ENCODE measurements around the gene SIM1.

The SIM1 gene

GRCh38 chr6:100472674-100473073, 8.0 kb upstream of the SIM1 start:
- DNase-seq (ENCODE audit: low spot score), result peak; percentile 96

DNA sequence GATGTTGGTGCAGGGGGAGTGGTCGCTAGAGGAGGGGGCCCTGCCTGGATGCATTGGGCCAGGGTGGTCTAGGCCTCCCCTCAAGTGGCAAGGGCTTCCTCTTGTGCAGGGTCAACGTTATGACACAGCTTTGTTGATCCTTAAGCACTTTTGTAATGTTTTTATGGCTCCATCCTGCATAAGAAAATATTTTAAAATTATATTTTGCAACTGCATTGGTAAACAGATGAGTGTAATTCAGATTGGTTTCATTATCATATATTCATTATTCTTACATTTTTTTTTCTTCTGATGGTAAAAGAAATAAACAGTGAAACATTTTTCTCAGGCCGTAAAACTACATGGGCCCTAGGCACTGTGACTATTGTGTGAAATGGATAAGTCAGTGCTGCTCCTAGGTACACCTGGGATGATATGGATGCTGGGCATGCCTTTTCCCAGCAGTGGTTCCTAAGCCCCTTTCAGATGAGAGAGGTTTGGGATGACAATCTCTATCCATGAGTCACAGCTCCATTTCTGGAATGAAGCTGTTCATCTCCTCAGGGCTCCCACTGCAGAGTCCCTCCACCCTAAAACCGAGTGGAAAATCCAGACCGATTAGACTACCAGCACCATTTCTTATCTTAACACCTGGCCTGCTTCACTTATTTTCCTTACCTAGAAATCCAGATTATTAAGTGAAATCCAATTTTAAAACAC, 5.8 kb upstream of the SIM1 start:
- peak; percentile 53 for DNase-seq (ENCODE audit: low spot score)

DNA sequence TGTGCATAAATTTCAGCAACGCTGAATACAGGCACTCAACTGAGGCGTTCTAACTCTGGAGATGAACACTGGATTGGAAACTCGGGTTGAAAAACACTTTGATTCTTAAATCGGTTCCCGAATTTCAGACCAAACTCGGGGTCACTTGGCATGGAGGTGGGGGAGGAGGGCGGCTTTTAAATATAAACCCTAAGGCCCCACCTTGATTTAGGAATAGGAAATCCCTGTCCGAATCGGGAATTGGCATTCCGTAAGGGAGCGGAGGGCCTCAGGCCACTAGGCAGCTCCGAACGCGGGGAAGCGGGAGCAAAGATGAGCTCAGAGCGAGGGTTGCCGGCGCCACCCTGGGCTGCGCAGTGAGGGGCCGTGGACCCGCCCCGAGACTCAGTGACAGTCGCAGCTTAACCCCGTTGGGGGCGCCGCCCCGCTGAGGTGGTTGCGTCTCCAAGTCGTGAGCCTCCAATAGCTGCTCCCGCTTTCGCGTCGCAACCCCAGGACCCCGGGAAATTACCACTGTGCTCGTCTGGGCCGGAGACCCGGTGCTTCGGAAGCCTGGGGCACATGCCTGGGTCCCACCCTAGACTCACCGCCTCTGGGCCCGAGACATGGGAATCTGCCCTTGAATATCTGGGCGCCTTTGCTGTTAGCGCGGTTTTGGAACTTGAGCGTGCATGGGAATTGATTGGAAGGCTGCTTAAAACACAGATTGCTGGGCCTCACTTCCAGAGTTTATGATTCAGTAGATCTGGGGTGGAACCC, 4.6 kb upstream of the SIM1 start:
- DNase-seq (ENCODE audit: low spot score), result peak; percentile 27

- DNase-seq (ENCODE audit: low spot score), result no peak
Measured at GRCh38 chr6:100468016-100468622, 3.4 kb upstream of the SIM1 start.

GRCh38 chr6:100467129-100468015, 2.7 kb upstream of the SIM1 start:
- DNase-seq (ENCODE audit: low spot score), result peak; percentile 18

DNA sequence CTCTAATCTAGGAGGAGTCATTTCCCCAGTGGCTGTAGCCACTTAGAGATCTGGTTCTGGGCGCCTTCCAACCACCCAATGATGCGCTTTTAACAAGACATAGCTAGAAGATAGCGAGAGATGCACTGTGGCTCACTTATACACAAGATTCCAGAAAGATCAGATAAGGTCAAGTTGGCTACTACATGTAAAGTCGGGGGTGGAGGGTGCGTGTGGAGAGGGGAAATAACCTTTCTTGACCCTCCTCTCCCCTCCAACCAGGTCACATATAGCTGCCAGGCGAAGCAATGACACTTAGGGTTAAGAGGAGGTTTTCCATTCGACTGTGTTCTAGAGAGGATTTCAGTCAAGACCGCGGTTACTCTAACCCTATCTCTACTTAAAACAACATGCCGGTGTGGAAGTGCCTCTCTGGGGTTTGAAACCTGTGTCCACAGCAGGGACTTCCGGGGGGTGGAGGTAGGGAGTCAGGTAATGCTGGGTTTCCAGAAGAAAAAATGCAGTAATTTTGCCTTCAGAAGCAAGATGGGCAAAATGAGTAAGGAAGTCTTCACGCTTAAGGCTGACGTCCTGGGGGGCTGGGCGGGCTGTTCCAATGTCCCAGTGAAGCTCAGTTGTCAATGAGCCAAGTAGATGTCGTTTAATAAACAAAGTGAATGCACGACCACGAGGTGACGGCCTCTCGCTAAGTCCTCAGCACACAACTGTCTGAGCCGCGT, 1.8 kb upstream of the SIM1 start:
- DNase-seq (ENCODE audit: low spot score), result peak; percentile 68

GRCh38 chr6:100465701-100466409, 1.1 kb upstream of the SIM1 start:
- DNase-seq (ENCODE audit: low spot score), result peak; percentile 40

DNA sequence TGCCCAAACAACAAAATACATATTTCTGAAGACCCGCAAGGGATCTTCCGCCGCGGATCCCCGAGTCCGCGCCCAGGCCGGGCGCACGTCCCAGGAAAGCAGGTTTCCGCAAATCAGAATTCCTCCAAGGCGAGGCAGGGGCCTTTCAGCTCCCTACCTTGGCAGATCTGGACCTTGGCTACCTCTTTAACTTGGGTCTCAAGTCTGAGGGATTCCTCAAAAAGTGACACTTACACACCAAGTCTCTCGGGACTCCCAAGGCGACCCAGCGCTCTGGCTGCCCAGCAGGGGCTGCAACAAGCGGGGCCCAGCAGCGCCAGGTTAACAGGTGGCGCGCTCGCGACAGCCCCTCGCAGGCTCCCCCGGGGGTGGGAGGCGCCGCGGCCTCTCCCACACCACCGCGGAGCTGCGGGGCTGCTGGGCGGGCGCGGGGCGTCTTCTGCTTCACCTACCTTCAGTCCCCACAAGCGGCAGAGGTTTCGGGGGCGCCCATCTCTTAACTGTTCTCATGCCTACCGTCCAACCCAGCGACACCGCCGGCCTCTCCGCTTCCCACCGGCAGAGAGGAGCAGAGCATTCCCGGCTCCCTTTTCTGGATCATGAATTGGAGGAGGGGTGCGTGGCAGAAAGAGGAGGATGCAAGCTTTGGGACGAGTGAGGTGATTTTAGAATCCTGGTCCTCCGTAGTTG, 414 bp downstream of the SIM1 start:
- peak; percentile 48 for DNase-seq (ENCODE audit: low spot score)

DNA sequence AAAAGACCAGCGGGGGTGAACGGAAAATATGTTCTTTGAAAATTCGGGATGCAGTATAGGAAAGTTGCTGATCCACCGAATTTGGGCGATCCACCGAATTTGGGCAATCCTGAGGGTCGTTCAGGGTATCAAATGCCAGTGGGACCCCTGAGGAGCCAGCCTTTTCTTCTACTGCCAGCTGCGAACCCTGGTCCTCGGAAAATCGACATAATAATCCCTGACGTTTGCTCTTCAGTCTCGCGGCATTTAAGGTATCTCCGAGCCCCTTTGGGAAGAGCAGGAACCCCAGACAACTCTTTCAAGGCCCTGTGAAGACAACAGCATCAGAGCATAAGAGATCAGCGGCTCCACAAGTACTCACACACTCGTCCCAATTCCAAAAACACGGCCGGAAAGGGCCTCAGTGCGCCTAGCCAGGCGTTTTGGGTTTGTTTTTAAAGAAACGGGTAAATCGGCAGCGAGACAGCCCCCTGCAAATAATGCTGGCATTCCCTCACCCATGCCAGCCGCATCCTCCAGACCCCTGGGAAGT, 1.0 kb downstream of the SIM1 start:
- DNase-seq (ENCODE audit: low spot score), result peak; percentile 30

GRCh38 chr6:100462706-100463629, 1.8 kb downstream of the SIM1 start:
- peak; percentile 26 for DNase-seq (ENCODE audit: low spot score)

DNA sequence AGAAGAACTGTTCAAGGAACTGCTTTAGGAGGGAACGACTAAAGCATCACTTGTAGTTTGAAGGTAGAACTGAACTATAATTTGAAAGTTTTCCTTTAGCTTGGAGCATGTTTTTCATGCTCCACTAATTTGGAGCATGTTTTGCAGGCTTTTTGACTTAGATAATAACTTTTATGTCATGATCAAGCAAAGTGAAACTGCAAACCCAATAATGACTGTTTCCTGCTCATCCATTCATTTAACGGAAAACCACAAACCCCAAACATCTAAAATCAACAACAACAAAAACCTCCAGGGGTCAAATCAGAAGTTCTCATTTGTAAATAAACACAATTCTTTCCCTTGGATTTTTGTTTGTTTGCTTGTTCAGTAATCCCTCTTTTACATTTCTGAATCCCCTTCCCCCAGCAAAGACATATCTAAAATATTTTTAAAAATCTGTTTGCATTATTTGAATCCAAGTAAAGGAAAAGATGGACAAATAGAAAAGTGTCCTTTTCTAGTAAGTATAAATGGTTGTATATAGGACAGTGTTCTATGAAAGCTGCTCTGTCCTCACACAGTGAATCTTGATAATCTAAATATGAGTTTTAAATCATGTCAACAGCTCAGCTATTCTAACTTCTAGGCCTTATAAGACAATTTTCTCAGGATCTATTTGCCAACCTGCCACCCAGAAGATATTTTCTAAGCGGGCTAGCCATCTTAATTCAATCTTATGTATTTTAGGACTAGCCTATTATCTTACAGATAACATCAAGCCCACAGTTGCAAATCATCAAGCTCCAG, 2.6 kb downstream of the SIM1 start:
- peak; percentile 51 for DNase-seq (ENCODE audit: low spot score)

GRCh38 chr6:100461278-100461916, 3.3 kb downstream of the SIM1 start:
- peak; percentile 65 for DNase-seq (ENCODE audit: low spot score)

DNA sequence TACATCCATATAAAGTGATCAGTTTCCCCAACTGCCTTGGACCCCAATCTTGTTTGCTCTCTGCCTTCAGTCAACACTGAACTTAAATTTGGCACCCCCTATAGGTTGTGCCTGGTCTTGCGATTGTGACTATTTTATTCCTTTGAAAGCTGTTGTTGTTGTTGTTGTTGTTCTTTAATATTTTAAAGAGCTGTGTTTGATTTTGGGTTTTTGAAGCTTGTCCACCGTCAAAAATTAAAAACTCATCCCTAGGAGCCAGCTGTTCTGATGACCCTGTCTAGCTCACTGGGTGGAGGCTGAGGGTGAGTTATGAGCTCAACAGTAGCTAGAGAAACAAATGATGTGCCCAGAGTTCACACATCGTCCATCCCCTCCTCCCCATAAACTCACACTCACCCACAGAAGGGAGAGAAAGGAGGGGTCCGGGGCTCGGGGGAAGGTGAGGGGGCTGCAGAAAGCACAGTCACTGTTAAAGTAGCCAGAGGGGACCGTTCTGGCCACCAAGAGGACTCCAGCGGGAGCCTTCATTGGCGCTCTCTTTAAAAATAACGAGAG, 4.0 kb downstream of the SIM1 start:
- peak; percentile 62 for DNase-seq (ENCODE audit: low spot score)

DNA sequence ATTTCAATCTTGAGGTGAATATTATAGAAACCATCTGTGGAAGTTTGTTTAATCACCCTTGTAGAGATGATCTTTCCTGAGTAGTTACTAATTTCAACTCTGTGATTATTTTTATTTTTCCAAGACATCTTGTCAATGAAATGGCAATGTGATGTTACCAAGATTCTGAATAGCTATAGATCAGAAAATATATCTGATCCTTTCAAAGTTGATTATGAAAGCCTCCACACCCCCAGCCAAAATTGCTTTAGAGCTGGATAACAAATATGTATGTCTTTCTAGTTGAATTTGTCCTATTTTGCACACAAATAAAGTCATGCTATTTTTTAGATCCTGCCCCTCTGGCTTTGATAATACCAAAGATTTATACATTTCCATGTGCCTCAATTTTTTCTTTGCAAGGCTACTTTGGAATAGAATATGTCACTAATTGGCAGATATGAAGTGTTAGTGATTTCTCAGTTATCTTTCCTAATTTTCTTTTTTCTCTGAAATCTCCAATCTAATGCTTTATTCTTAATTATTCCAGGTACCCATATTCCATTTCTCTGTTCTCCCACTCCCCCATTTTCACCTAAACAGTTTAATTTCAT, 5.0 kb downstream of the SIM1 start:
- DNase-seq (ENCODE audit: low spot score), result no peak

- DNase-seq (ENCODE audit: low spot score), result peak; percentile 6
Measured at GRCh38 chr6:100458841-100459591, 5.7 kb downstream of the SIM1 start.
